Testis (tissue), 3 donors: Measurements from ENCODE around the gene U2AF1L4. TPM values are rescaled to one million over a fixed set of nuclear protein-coding genes. Genes with fewer than 3 reads are reported as not detected.

Experiments used
- DNase-seq: peaks from one replicate; pipeline ENCODE4 v3.0.0-alpha.2; 2019
- H3K27ac ChIP-seq, 2 donors: fragments of 200-600 bp; sonication (generic); one replicate each; pipeline ENCODE4 v1.5.1; 2019
- H3K27me3 ChIP-seq: fragments of 200-600 bp; sonication (generic); one replicate; pipeline ENCODE4 v1.5.1; 2019
- H3K36me3 ChIP-seq: fragments of 200-600 bp; sonication (generic); one replicate; pipeline ENCODE4 v1.5.1; 2017; ENCODE audit warnings: low read depth; ENCODE audit errors: missing control alignments
- H3K4me1 ChIP-seq: fragments of 200-600 bp; sonication (generic); one replicate; pipeline ENCODE4 v1.5.1; 2019
- H3K4me3 ChIP-seq, 2 donors: fragments of 200-600 bp; sonication (generic); one replicate each; pipeline ENCODE4 v1.5.1; 2017 to 2019
- H3K9me3 ChIP-seq: fragments of 200-600 bp; sonication (generic); one replicate; pipeline ENCODE4 v1.5.1; 2017
- POLR2A ChIP-seq: fragments of 450-650 bp; IDR thresholded peaks from one replicate; pipeline ENCODE4 v1.6.1; 2017; ENCODE audit warnings: antibody characterized with exemption, mild to moderate bottlenecking, moderate library complexity
- WGBS, 2 donors: methylation state at CpG; one replicate each; pipeline ENCODE4 v1.1.5; 2018; 5-methylcytosine and 5-hydroxymethylcytosine counted together
- intact Hi-C: fragments of 100-400 bp; cut with DNase I; formaldehyde crosslinking; loops from one replicate; pipeline ENCODE4 v1.15.1; 2023; ENCODE audit warnings: low total_unique reads
- polyA plus RNA-seq: library from polyadenylated mRNA; stranded (reverse); fragments of 350-450 nt; fragmentation: Illumina TruSeq; extraction: RNeasy Lipid Tissue Mini Kit (QIAGEN cat#74804); gene quantifications from one replicate; pipeline ENCODE4 v1.2.3, GENCODE V29; 2014; ENCODE audit warnings: low read depth, low replicate concordance; ENCODE audit not compliant: insufficient read depth
- total RNA-seq, 2 donors: library from RNA; depleted of rRNA; stranded (reverse); fragments of >200 nt; gene quantifications; one replicate each; pipeline ENCODE4 v1.2.3, GENCODE V29; 2016
- TF ChIP-seq, protein P1 (sequence below), 3 experiments: fragments of 450-650 bp in 2 of 3; fragments of 200-600 bp in 1 of 3; sonication (generic) in 1 of 3; IDR thresholded peaks; one replicate each; pipeline ENCODE4 v1.5.1; 2016 to 2019; ENCODE audit warnings: antibody characterized with exemption in 3 of 3, mild to moderate bottlenecking in 2 of 3, moderate library complexity in 1 of 3

U2AF1L4 gene
- total and polyA plus RNA-seq, 3 donors from 2014 or later, result 45.3 to 49.6 (median 47.2) TPM

DNA sequence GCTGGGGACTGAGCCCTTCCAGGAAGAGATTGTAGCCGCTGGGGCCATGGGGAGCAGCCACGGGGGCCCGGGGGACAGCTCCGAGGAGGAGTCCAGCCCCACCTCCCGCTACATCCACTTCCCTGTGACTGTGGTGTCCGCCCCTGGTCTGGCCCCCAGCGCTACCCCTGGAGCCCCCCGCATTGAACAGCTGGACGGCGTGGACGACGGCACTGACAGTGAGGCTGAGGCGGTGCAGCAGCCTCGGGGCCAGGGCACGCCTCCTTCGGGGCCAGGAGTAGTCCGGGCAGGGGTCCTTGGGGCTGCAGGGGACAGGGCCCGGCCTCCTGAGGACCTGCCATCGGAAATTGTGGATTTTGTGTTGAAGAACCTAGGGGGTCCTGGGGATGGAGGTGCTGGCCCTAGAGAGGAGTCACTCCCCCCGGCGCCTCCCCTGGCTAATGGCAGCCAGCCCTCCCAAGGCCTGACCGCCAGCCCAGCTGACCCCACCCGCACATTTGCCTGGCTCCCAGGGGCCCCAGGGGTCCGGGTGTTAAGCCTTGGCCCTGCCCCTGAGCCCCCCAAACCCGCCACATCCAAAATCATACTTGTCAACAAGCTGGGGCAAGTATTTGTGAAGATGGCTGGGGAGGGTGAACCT, 12.6 kb downstream of the U2AF1L4 start:
- Histone ChIP-seq H3K4me1 (no peaks in the 10 kb centered on the region), H3K36me3 (no peaks in the 10 kb centered on the region), H3K9me3 (no peaks in the 10 kb centered on the region), H3K27me3 (no peaks in the 10 kb centered on the region), H3K27ac (no peak overlapping the region), H3K4me3 (no peak overlapping the region)
- intact Hi-C loops, result no loop called here
- WGBS, 2 donors, result 84 to 89% methylated on average over 10 to 25 of the region's 25 CpGs
- no peak for TF ChIP-seq POLR2A
- TF ChIP-seq, protein P1, sequence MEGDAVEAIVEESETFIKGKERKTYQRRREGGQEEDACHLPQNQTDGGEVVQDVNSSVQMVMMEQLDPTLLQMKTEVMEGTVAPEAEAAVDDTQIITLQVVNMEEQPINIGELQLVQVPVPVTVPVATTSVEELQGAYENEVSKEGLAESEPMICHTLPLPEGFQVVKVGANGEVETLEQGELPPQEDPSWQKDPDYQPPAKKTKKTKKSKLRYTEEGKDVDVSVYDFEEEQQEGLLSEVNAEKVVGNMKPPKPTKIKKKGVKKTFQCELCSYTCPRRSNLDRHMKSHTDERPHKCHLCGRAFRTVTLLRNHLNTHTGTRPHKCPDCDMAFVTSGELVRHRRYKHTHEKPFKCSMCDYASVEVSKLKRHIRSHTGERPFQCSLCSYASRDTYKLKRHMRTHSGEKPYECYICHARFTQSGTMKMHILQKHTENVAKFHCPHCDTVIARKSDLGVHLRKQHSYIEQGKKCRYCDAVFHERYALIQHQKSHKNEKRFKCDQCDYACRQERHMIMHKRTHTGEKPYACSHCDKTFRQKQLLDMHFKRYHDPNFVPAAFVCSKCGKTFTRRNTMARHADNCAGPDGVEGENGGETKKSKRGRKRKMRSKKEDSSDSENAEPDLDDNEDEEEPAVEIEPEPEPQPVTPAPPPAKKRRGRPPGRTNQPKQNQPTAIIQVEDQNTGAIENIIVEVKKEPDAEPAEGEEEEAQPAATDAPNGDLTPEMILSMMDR (IDR thresholded peaks at IDR 0.05), result no peak
- DNase-seq, result no peak

- WGBS, 2 donors, result 79 to 85% methylated on average over 14 to 21 of the region's 21 CpGs
- TF ChIP-seq, protein P1 (IDR thresholded peaks at IDR 0.05), result no peak
- TF ChIP-seq POLR2A, result no peak
- DNase-seq, result no peak
Observed at GRCh38 chr19:35731779-35732405, 13.3 kb downstream of the U2AF1L4 start.

DNA sequence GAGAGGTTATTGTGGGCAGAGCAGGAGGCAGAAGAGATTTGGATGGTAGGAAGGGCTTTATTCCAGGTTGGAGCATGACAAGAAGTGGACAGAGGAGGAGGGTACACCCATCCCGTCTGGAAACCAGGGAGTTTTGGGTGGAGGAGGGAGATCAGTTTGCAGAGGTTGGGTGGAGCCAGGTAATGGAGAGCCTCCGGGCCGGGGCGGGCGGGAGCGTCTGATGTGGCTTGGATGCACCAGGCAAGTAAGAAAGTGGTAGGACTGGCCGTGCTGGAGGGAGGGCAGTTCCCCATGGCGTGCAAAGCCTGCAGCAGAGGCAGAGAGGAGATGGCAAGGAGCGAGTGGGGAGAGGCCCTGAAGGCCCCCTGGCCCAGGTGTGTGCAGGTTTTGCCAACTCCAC, 13.9 kb downstream of the U2AF1L4 start:
- H3K4me1 ChIP-seq, result no peaks in the 10 kb centered on the region
- no peak overlapping the region for H3K4me3 ChIP-seq
- TF ChIP-seq, protein P1 (IDR thresholded peaks at IDR 0.05), result no peak
- no peak for TF ChIP-seq POLR2A
- H3K9me3 ChIP-seq, result no peaks in the 10 kb centered on the region
- no peaks in the 10 kb centered on the region for H3K36me3 ChIP-seq
- no peak overlapping the region for H3K27ac ChIP-seq
- WGBS, 2 donors, result 83 to 87% methylated on average over 9 of the region's 9 CpGs
- no peaks in the 10 kb centered on the region for H3K27me3 ChIP-seq
- DNase-seq, result no peak
- intact Hi-C loops, result no loop called here

More at GRCh38 chr19:35731779-35732405, 13.3 kb downstream of the U2AF1L4 start:
- no peak overlapping the region for H3K27ac ChIP-seq
- intact Hi-C loops, result no loop called here
- no peaks in the 10 kb centered on the region for H3K27me3 ChIP-seq
- no peak overlapping the region for H3K4me3 ChIP-seq
- H3K36me3 ChIP-seq, result no peaks in the 10 kb centered on the region
- H3K9me3 ChIP-seq, result no peaks in the 10 kb centered on the region
- H3K4me1 ChIP-seq, result no peaks in the 10 kb centered on the region

DNA sequence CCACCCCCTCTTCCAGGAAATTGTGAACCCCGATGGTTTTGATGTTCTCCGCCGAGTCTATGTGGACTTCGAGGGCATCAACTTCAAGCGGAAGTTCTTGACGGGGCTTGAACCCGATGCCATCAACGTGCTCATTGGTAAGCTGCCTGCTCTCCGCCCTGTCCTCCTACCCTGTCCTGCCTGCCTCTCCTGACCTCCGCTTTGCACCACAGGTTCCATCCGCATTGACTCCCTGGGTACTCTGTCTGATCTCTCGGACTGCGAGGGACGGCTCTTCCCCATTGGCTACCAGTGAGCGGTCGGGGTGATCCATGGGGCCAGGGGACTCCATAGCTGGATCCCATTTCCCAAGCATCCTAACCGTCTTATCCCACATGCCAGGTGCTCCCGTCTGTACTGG, 14.9 kb downstream of the U2AF1L4 start:
- DNase-seq, result no peak
- TF ChIP-seq, protein P1 (IDR thresholded peaks at IDR 0.05), result no peak
- TF ChIP-seq POLR2A, result no peak
- no peaks in the 10 kb centered on the region for H3K36me3 ChIP-seq
- H3K4me3 ChIP-seq, result no peak overlapping the region
- H3K9me3 ChIP-seq, result no peaks in the 10 kb centered on the region
- intact Hi-C loops, result no loop called here
- 92 to 96% methylated on average over 18 of the region's 18 CpGs for WGBS, 2 donors
- H3K4me1 ChIP-seq, result no peaks in the 10 kb centered on the region
- no peak overlapping the region for H3K27ac ChIP-seq
- H3K27me3 ChIP-seq, result no peaks in the 10 kb centered on the region

GRCh38 chr19:35729763-35730162, 15.5 kb downstream of the U2AF1L4 start:
- WGBS, 2 donors, result 73 to 88% methylated on average over 3 to 11 of the region's 11 CpGs
- DNase-seq, result no peak

More at GRCh38 chr19:35729763-35730162, 15.5 kb downstream of the U2AF1L4 start:
- H3K27ac ChIP-seq, result no peak overlapping the region
- no peaks in the 10 kb centered on the region for H3K9me3 ChIP-seq
- no peaks in the 10 kb centered on the region for H3K36me3 ChIP-seq
- intact Hi-C loops, result no loop called here
- H3K4me1 ChIP-seq, result no peaks in the 10 kb centered on the region
- no peaks in the 10 kb centered on the region for H3K27me3 ChIP-seq
- H3K4me3 ChIP-seq, result no peak overlapping the region
- no peak for TF ChIP-seq POLR2A
- TF ChIP-seq, protein P1 (IDR thresholded peaks at IDR 0.05), result no peak
